ENCODE measurements around the gene KRT8. TPM values are rescaled to one million over a fixed set of nuclear protein-coding genes. Genes with fewer than 3 reads are reported as not detected.
"Not testable (repeated sequence)": the region's sequence is repeated elsewhere in the genome, so short reads cannot be mapped to it uniquely, and the experiment has no call there.

Gene KRT8
- total RNA-seq, 1 experiment from 2014 or later: 3,725 TPM

- TSS peak; percentile 96 for BruUV-seq (replicated peaks)
- peak overlapping the region; percentile 68 for H3K4me3 Mint-ChIP-seq (ENCODE audit: unreplicated experiment)
- peak; percentile 89 to 92 for DNase-seq
- H3K36me3 ChIP-seq (ENCODE audit: control insufficient read depth, insufficient read depth, low read length): no peaks in the 10 kb centered on the region
- ChIA-PET CTCF (interaction anchor here (0.8 to 2.7 kb wide), 22 partner anchors 10 to 304 kb away, joined by 3 to 140 read pairs (median 5); partner anchors contain the start of genes EIF4B and KRT8), POLR2A (interaction anchor here (0.5 to 2.3 kb wide), 15 partner anchors 9 to 833 kb away, joined by 3 to 16 read pairs (median 4); partner anchors contain the start of genes EIF4B, KRT18, KRT8 and NR4A1)
- H3K27me3 Mint-ChIP-seq (ENCODE audit: insufficient read depth, unreplicated experiment): no peaks in the 10 kb centered on the region
- intact Hi-C loops (cut with micrococcal nuclease; ENCODE audit: unreplicated experiment): loop anchor here (1.0 to 5.0 kb wide), 7 partner anchors 20 to 487 kb away; partner anchors contain the start of gene KRT8
- no peaks in the 10 kb centered on the region for H3K9me3 Mint-ChIP-seq (ENCODE audit: unreplicated experiment)
- H3K4me1 Mint-ChIP-seq (ENCODE audit: low read depth, unreplicated experiment): peaks cover 22% of the 10 kb centered on the region
- no peaks in the 10 kb centered on the region for H3K27me3 ChIP-seq (replicated peaks; ENCODE audit: control insufficient read depth, insufficient read depth, low read length)
- H3K4me1 ChIP-seq: peaks cover 55% of the 10 kb centered on the region
- peaks cover 41% of the 10 kb centered on the region for H3K36me3 Mint-ChIP-seq (ENCODE audit: insufficient read depth, unreplicated experiment)
- peak overlapping the region; percentile 95 for H3K27ac Mint-ChIP-seq (ENCODE audit: unreplicated experiment)
- H3K9me3 ChIP-seq: no peaks in the 10 kb centered on the region
- peak overlapping the region; percentile 15; the same call in 1 of the 2 replicates for H3K4me3 ChIP-seq (ENCODE audit: low read depth, low read length)
- peak; percentile 93 to 97 for TF ChIP-seq CTCF (IDR thresholded peaks at IDR 0.05; ENCODE audit: insufficient read depth in 1 of 2, low read depth in 1 of 2, low read length in 1 of 2, severe bottlenecking in 1 of 2, unreplicated experiment in 1 of 2)
Measured at GRCh38 chr12:52884526-52885293, 20.2 kb downstream of the KRT8 start.

DNA sequence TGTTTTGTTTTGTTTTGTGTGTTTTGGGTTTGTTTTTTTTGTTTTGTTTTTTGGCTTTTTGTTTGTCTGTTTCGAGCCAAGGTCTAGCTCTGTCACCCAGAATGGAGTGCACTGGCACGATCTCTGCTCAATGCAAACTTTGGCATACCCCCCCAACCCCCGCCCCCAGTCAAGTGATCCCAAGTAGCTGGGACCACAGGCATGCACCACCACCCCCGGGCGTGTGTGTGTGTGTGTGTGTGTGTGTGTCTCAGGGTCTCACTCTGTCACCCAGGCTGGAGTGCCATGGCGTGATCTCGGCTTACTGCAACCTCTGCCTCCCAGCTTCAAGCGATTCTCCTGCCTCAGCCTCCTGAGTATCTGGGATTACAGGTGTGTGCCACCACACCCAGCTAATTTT is 24.4 kb downstream of the KRT8 start:
- H3K4me1 Mint-ChIP-seq (ENCODE audit: low read depth, unreplicated experiment); H3K4me3 ChIP-seq (ENCODE audit: low read depth, low read length); DNase-seq; H3K27me3 ChIP-seq (replicated peaks; ENCODE audit: control insufficient read depth, insufficient read depth, low read length); H3K9me3 Mint-ChIP-seq (ENCODE audit: unreplicated experiment); H3K4me3 Mint-ChIP-seq (ENCODE audit: unreplicated experiment); H3K27ac Mint-ChIP-seq (ENCODE audit: unreplicated experiment); BruUV-seq (replicated peaks); H3K9me3 ChIP-seq; H3K27me3 Mint-ChIP-seq (ENCODE audit: insufficient read depth, unreplicated experiment); H3K36me3 ChIP-seq (ENCODE audit: control insufficient read depth, insufficient read depth, low read length): not testable (repeated sequence)
- CTCF ChIA-PET: interaction anchor here (0.6 to 3.4 kb wide), 17 partner anchors 10 to 553 kb away, joined by 3 to 15 read pairs (median 4); no protein-coding TSS in a partner anchor
- intact Hi-C loops (cut with micrococcal nuclease; ENCODE audit: unreplicated experiment): loop anchor here (1.0 to 5.0 kb wide), 5 partner anchors 167 to 724 kb away; no protein-coding TSS in a partner anchor
- POLR2A ChIA-PET: interaction anchor here (0.7 kb wide), 1 partner anchor 914 kb away, joined by 6 read pairs; no protein-coding TSS in a partner anchor
- H3K4me1 ChIP-seq: peaks cover 32% of the 10 kb centered on the region
- peaks cover 13% of the 10 kb centered on the region for H3K36me3 Mint-ChIP-seq (ENCODE audit: insufficient read depth, unreplicated experiment)

- peaks cover 8% of the 10 kb centered on the region for H3K36me3 Mint-ChIP-seq (ENCODE audit: insufficient read depth, unreplicated experiment)
- H3K27me3 Mint-ChIP-seq (ENCODE audit: insufficient read depth, unreplicated experiment): no peaks in the 10 kb centered on the region
- H3K4me3 Mint-ChIP-seq (ENCODE audit: unreplicated experiment): peak overlapping the region; percentile 45
- peak; percentile 76 to 88 for TF ChIP-seq CTCF (IDR thresholded peaks at IDR 0.05; ENCODE audit: insufficient read depth in 1 of 2, low read depth in 1 of 2, low read length in 1 of 2, severe bottlenecking in 1 of 2, unreplicated experiment in 1 of 2)
- H3K4me1 Mint-ChIP-seq (ENCODE audit: low read depth, unreplicated experiment): peaks cover 10% of the 10 kb centered on the region
- H3K9me3 Mint-ChIP-seq (ENCODE audit: unreplicated experiment): no peaks in the 10 kb centered on the region
- H3K27ac Mint-ChIP-seq (ENCODE audit: unreplicated experiment): no peak overlapping the region
- DNase-seq: peak; percentile 88 to 90
- no peaks in the 10 kb centered on the region; the same call in 1 of the 2 replicates for H3K36me3 ChIP-seq (ENCODE audit: control insufficient read depth, insufficient read depth, low read length)
- ChIA-PET CTCF (interaction anchor here (0.6 to 3.4 kb wide), 19 partner anchors 9 to 552 kb away, joined by 3 to 15 read pairs (median 4); no protein-coding TSS in a partner anchor), POLR2A (interaction anchor here (0.7 kb wide), 1 partner anchor 913 kb away, joined by 6 read pairs; no protein-coding TSS in a partner anchor)
- H3K4me1 ChIP-seq: peaks cover 27% of the 10 kb centered on the region
- no peaks in the 10 kb centered on the region for H3K9me3 ChIP-seq
- intact Hi-C loops (cut with micrococcal nuclease; ENCODE audit: unreplicated experiment): loop anchor here (1.0 to 5.0 kb wide), 5 partner anchors 168 to 723 kb away; no protein-coding TSS in a partner anchor
- no peak overlapping the region for H3K4me3 ChIP-seq (ENCODE audit: low read depth, low read length)
- no TSS peak for BruUV-seq (replicated peaks)
- H3K27me3 ChIP-seq (replicated peaks; ENCODE audit: control insufficient read depth, insufficient read depth, low read length): no peaks in the 10 kb centered on the region
Measured at GRCh38 chr12:52879394-52880351, 25.2 kb downstream of the KRT8 start.
